Ascending aorta (tissue), 2 donors: ENCODE results near the gene MSH5. TPM values are rescaled to one million over a fixed set of nuclear protein-coding genes. Genes with fewer than 3 reads are reported as not detected.

Experiments
- DNase-seq, 2 donors: peaks; one replicate each; pipeline ENCODE4 v3.0.0-alpha.2; 2019; ENCODE audit warnings: low spot score in 2 of 2
- H3K27ac ChIP-seq, 2 donors: fragments of 200-600 bp; sonication (generic); one replicate each; pipeline ENCODE4 v1.5.1; 2016 to 2017; ENCODE audit warnings: mild to moderate bottlenecking in 1 of 2
- H3K27me3 ChIP-seq: fragments of 200-600 bp; sonication (generic); one replicate; pipeline ENCODE4 v1.5.1; 2017
- H3K36me3 ChIP-seq, 2 donors: fragments of 200-600 bp; sonication (generic); one replicate each; pipeline ENCODE4 v1.5.1; 2016
- H3K4me1 ChIP-seq, 2 donors: fragments of 200-600 bp; sonication (generic); one replicate each; pipeline ENCODE4 v1.5.1; 2016 to 2017; ENCODE audit warnings: mild to moderate bottlenecking in 1 of 2
- H3K4me3 ChIP-seq, 2 donors: fragments of 200-600 bp; sonication (generic); one replicate each; pipeline ENCODE4 v1.5.1; 2016 to 2017; ENCODE audit warnings: mild to moderate bottlenecking in 1 of 2
- H3K9me3 ChIP-seq, 2 donors: fragments of 200-600 bp; sonication (generic); one replicate each; pipeline ENCODE4 v1.5.1; 2016
- CTCF ChIP-seq, 3 experiments: fragments of 200-600 bp in 2 of 3; fragments of 450-650 bp in 1 of 3; sonication (generic) in 2 of 3; IDR thresholded peaks; one replicate each; pipeline ENCODE4 v1.5.1; 2016 to 2019; ENCODE audit warnings: antibody characterized with exemption in 3 of 3, mild to moderate bottlenecking in 1 of 3, moderate library complexity in 1 of 3
- intact Hi-C: fragments of 100-400 bp; cut with DNase I; formaldehyde crosslinking; loops from one replicate; pipeline ENCODE4 v1.15.1; 2023
- total RNA-seq: library from RNA; depleted of rRNA; stranded (reverse); fragments of >200 nt; gene quantifications from one replicate; pipeline ENCODE4 v1.1.0, GENCODE V29; 2016

MSH5 gene
- total RNA-seq, 1 donor from 2014 or later, result 17.7 TPM

- no peak for DNase-seq
- no peaks in the 10 kb centered on the region for H3K27me3 ChIP-seq
- peak overlapping the region; percentile 0 to 45 for H3K4me3 ChIP-seq
- TF ChIP-seq CTCF (IDR thresholded peaks at IDR 0.05), result no peak
- H3K27ac ChIP-seq, result no peak overlapping the region
- no peaks in the 10 kb centered on the region for H3K4me1 ChIP-seq
- no peaks in the 10 kb centered on the region for H3K36me3 ChIP-seq
- no peaks in the 10 kb centered on the region for H3K9me3 ChIP-seq
- intact Hi-C loops, result no loop called here
These were observed 26.3 kb downstream of the MSH5 start for GRCh38 chr6:31765910-31766794.

GRCh38 chr6:31767096-31767645, 27.4 kb downstream of the MSH5 start:
- intact Hi-C loops, result no loop called here
- Histone ChIP-seq H3K9me3 (no peaks in the 10 kb centered on the region), H3K4me3 (no peak overlapping the region), H3K27ac (no peak overlapping the region), H3K4me1 (no peaks in the 10 kb centered on the region), H3K36me3 (no peaks in the 10 kb centered on the region), H3K27me3 (no peaks in the 10 kb centered on the region)
- DNase-seq, result no peak
- TF ChIP-seq CTCF (IDR thresholded peaks at IDR 0.05), result no peak

- Histone ChIP-seq H3K36me3 (no peaks in the 10 kb centered on the region), H3K27me3 (no peaks in the 10 kb centered on the region), H3K4me1 (no peaks in the 10 kb centered on the region), H3K4me3 (no peak overlapping the region), H3K9me3 (no peaks in the 10 kb centered on the region), H3K27ac (no peak overlapping the region)
- TF ChIP-seq CTCF (IDR thresholded peaks at IDR 0.05), result no peak
- DNase-seq, result no peak
- intact Hi-C loops, result no loop called here
These were observed 28.8 kb downstream of the MSH5 start for GRCh38 chr6:31768363-31769257.

DNA sequence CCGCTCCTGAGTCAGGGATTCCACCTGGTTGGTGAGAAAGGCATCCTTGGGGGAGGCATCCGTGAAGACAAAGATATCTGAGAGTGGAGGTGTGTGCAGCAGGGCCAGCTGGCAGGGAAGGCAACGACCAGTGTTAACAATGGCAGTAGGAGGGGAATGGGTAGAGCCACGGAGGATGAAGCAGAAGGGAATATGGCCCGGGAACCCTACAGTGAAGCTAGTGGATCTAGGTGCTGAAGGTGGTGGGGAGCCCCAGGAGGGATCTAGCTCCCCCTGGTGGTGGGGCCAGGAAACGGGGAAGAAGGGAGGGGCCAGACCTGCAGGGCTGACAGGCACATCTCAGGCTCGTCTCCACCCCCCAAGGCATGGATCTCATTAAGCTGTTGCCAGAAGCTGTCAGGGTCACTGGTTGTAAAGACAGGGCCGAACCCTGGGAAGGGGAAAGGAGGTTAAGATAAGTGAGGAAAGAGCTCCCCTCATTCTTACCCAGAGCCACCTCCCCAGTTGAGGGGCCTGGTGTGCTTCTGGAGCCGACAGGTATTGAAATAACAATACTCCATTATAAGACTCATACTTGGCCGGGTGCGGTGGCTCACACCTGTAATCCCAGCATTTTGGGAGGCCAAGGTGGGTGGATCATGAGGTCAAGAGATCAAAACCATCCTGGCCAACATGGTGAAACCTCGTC, 30.0 kb downstream of the MSH5 start:
- Histone ChIP-seq H3K4me1 (no peaks in the 10 kb centered on the region), H3K9me3 (no peaks in the 10 kb centered on the region), H3K36me3 (no peaks in the 10 kb centered on the region), H3K4me3 (no peak overlapping the region), H3K27ac (no peak overlapping the region), H3K27me3 (no peaks in the 10 kb centered on the region)
- intact Hi-C loops, result loop anchor here (5.0 kb wide), 1 partner anchor 88 kb away; the partner anchor contains the start of gene LY6G5C
- peak; percentile 32 to 56 (median 54) for TF ChIP-seq CTCF (IDR thresholded peaks at IDR 0.05)
- peak in 1 of 2 donors; percentile 25 for DNase-seq

GRCh38 chr6:31770860-31771259, 31.1 kb downstream of the MSH5 start:
- H3K4me3 ChIP-seq, result no peak overlapping the region
- no peaks in the 10 kb centered on the region for H3K9me3 ChIP-seq
- no peak for DNase-seq
- intact Hi-C loops, result loop anchor here (5.0 kb wide), 1 partner anchor 89 kb away; the partner anchor contains the start of gene LY6G5C
- no peaks in the 10 kb centered on the region for H3K36me3 ChIP-seq
- TF ChIP-seq CTCF (IDR thresholded peaks at IDR 0.05), result no peak
- H3K27me3 ChIP-seq, result no peaks in the 10 kb centered on the region
- H3K4me1 ChIP-seq, result no peaks in the 10 kb centered on the region
- H3K27ac ChIP-seq, result no peak overlapping the region
